Stomach (tissue), 9 donors: ENCODE data around the gene GPRIN1. TPM values are rescaled to one million over a fixed set of nuclear protein-coding genes. Genes with fewer than 3 reads are reported as not detected.

Experiments used
- DNase-seq, 2 donors: peaks; one replicate each; pipeline versions ENCODE4 v3.0.0 to v3.0.0-alpha.2; 2013 to 2019
- H3K27ac ChIP-seq, 5 donors: fragments of 200-600 bp in 4 of 5; sonication (generic) in 4 of 5; one replicate each; pipeline ENCODE4 v1.5.1; 2013 to 2019; ENCODE audit warnings: mild to moderate bottlenecking in 1 of 5, moderate library complexity in 1 of 5
- H3K27me3 ChIP-seq, 3 donors: fragments of 200-600 bp; sonication (generic); one replicate each; pipeline ENCODE4 v1.5.1; 2017 to 2019; ENCODE audit warnings: mixed run types in 1 of 3
- H3K36me3 ChIP-seq, 4 donors: fragments of 200-600 bp; sonication (generic); 1 replicate in 3 of 4; 2 replicates in 1 of 4; pipeline ENCODE4 v1.5.1; 2016 to 2019
- H3K4me1 ChIP-seq, 4 donors: fragments of 200-600 bp; sonication (generic); one replicate each; pipeline ENCODE4 v1.5.1; 2016 to 2019
- H3K4me3 ChIP-seq, 4 donors: fragments of 200-600 bp; sonication (generic) in 3 of 4; one replicate each; pipeline ENCODE4 v1.5.1; 2016 to 2019; ENCODE audit warnings: mild to moderate bottlenecking in 1 of 4
- H3K9me3 ChIP-seq, 4 donors: fragments of 200-600 bp; sonication (generic); one replicate each; pipeline ENCODE4 v1.5.1; 2016 to 2019
- CTCF ChIP-seq, 7 experiments: fragments of 450-650 bp in 4 of 7; fragments of 200-600 bp in 3 of 7; sonication (generic) in 3 of 7; IDR thresholded peaks; one replicate each; pipeline ENCODE4 v1.5.1; 2016 to 2019; ENCODE audit warnings: antibody characterized with exemption in 7 of 7, control low read depth in 2 of 7, mild to moderate bottlenecking in 1 of 7
- EP300 ChIP-seq: sonication (generic); formaldehyde crosslinking; IDR thresholded peaks from one replicate; pipeline ENCODE4 v1.6.1; 2017; ENCODE audit warnings: antibody characterized with exemption
- POLR2A ChIP-seq, 4 donors: fragments of 450-650 bp; IDR thresholded peaks; one replicate each; pipeline ENCODE4 v1.6.1; 2016; ENCODE audit warnings: antibody characterized with exemption in 4 of 4, control low read depth in 2 of 4, mild to moderate bottlenecking in 1 of 4, moderate library complexity in 1 of 4
- POLR2AphosphoS5 ChIP-seq, 3 donors: sonication (generic); formaldehyde crosslinking; IDR thresholded peaks; one replicate each; pipeline ENCODE4 v1.6.1; 2016; ENCODE audit warnings: antibody characterized with exemption in 3 of 3
- WGBS, 5 donors: extraction: QIAGEN DNeasy Blood & Tissue Kit in 3 of 5; methylation state at CpG; one replicate each; pipeline versions ENCODE4 v1.1.5 to v1.1.7; 2013 to 2018; 5-methylcytosine and 5-hydroxymethylcytosine counted together
- intact Hi-C: fragments of 100-400 bp; cut with DNase I; formaldehyde crosslinking; loops from one replicate; pipeline ENCODE4 v1.15.1; 2023; ENCODE audit warnings: low total_unique reads
- polyA plus RNA-seq, 3 donors: library from polyadenylated mRNA; stranded (reverse); fragments of 200-250 nt; gene quantifications; one replicate each; pipeline ENCODE4 v1.2.3, GENCODE V29; 2013
- total RNA-seq, 5 donors: library from RNA; depleted of rRNA; stranded (reverse); fragments of >200 nt; gene quantifications; one replicate each; pipeline versions ENCODE4 v1.1.0 to v1.2.3, GENCODE V29; 2014 to 2016
- donor health status: healthy with polysubstance abuse.
- donor health status: Bipolar disorder and iron deficiency.
- donor health status: healthy.

Gene GPRIN1
- total and polyA plus RNA-seq, 8 donors: 0.30 to 1.4 (median 0.59) TPM; not detected in 2

- Histone ChIP-seq H3K27me3 (peaks cover 0 to under 1% (median 0%) of the 10 kb centered on the region in 3 donors), H3K4me3 (no peak overlapping the region), H3K4me1 (no peaks in the 10 kb centered on the region), H3K36me3 (no peaks in the 10 kb centered on the region), H3K27ac (no peak overlapping the region), H3K9me3 (peaks cover 5 to 22% (median 18%) of the 10 kb centered on the region in 4 donors)
- intact Hi-C loops: no loop called here
- no peak for DNase-seq
- TF ChIP-seq EP300: no peak
- no peak for TF ChIP-seq CTCF (IDR thresholded peaks at IDR 0.05)
- TF ChIP-seq POLR2AphosphoS5 (IDR thresholded peaks at IDR 0.05): no peak
- no peak for TF ChIP-seq POLR2A (IDR thresholded peaks at IDR 0.05)
Observed at GRCh38 chr5:176588297-176588696, 21.7 kb downstream of the GPRIN1 start.

GRCh38 chr5:176587398-176587797 is 22.6 kb downstream of the GPRIN1 start:
- TF ChIP-seq CTCF (IDR thresholded peaks at IDR 0.05) (no peak), POLR2A (IDR thresholded peaks at IDR 0.05) (no peak), EP300 (no peak), POLR2AphosphoS5 (IDR thresholded peaks at IDR 0.05) (no peak)
- Histone ChIP-seq H3K9me3 (peaks cover 5 to 22% (median 18%) of the 10 kb centered on the region in 4 donors), H3K4me3 (no peak overlapping the region), H3K27me3 (no peaks in the 10 kb centered on the region), H3K4me1 (no peaks in the 10 kb centered on the region), H3K27ac (no peak overlapping the region), H3K36me3 (no peaks in the 10 kb centered on the region)
- WGBS, 5 donors: 76 to 91% (median 87%) methylated on average over 7 of the region's 7 CpGs
- intact Hi-C loops: no loop called here
- no peak for DNase-seq

GRCh38 chr5:176583076-176583475 is 26.9 kb downstream of the GPRIN1 start:
- WGBS, 5 donors: 75 to 81% (median 78%) methylated on average over 4 of the region's 4 CpGs
- DNase-seq: no peak
- H3K36me3 ChIP-seq: no peaks in the 10 kb centered on the region
- intact Hi-C loops: no loop called here
- H3K4me3 ChIP-seq: no peak overlapping the region
- no peaks in the 10 kb centered on the region for H3K4me1 ChIP-seq
- no peak overlapping the region for H3K27ac ChIP-seq
- no peaks in the 10 kb centered on the region for H3K27me3 ChIP-seq
- no peak for TF ChIP-seq CTCF (IDR thresholded peaks at IDR 0.05)
- TF ChIP-seq POLR2A (IDR thresholded peaks at IDR 0.05): no peak
- TF ChIP-seq EP300: no peak
- TF ChIP-seq POLR2AphosphoS5 (IDR thresholded peaks at IDR 0.05): no peak
- H3K9me3 ChIP-seq: peaks cover 5 to 22% (median 18%) of the 10 kb centered on the region in 4 donors

GRCh38 chr5:176581361-176581760 is 28.6 kb downstream of the GPRIN1 start:
- no peak for DNase-seq
- Histone ChIP-seq H3K36me3 (no peaks in the 10 kb centered on the region), H3K27ac (no peak overlapping the region), H3K4me1 (no peaks in the 10 kb centered on the region), H3K27me3 (peaks cover 0 to 8% (median 0%) of the 10 kb centered on the region in 3 donors), H3K4me3 (no peak overlapping the region), H3K9me3 (peaks cover 5 to 22% (median 18%) of the 10 kb centered on the region in 4 donors)
- intact Hi-C loops: no loop called here
- 82 to 90% (median 90%) methylated on average over 10 to 12 of the region's 12 CpGs for WGBS, 5 donors
- no peak for TF ChIP-seq EP300
- no peak for TF ChIP-seq POLR2AphosphoS5 (IDR thresholded peaks at IDR 0.05)
- no peak for TF ChIP-seq CTCF (IDR thresholded peaks at IDR 0.05)
- no peak for TF ChIP-seq POLR2A (IDR thresholded peaks at IDR 0.05)
